Right lobe of liver (tissue), 6 donors: ENCODE results near the gene NUP58. TPM values are rescaled to one million over a fixed set of nuclear protein-coding genes. Genes with fewer than 3 reads are reported as not detected.

Experiments
- ATAC-seq, 4 donors: fragments of 200-7000 bp; cut with Tn5 transposase; one replicate each; pipeline ENCODE4 v1.9.1; 2020; ENCODE audit warnings: mild to moderate bottlenecking in 4 of 4, moderate library complexity in 4 of 4
- DNase-seq, 3 donors: peaks; one replicate each; pipeline ENCODE4 v3.0.0-alpha.2; 2020
- H3K27ac ChIP-seq, 3 donors: fragments of 200-600 bp; one replicate each; pipeline ENCODE4 v1.8.0; 2022
- H3K27me3 ChIP-seq, 2 donors: fragments of 200-600 bp; one replicate each; pipeline ENCODE4 v1.8.0; 2022
- H3K36me3 ChIP-seq, 4 donors: fragments of 200-600 bp; sonication (generic) in 1 of 4; one replicate each; pipeline versions ENCODE4 v1.5.1 to v1.8.0; 2017 to 2022; ENCODE audit warnings: control low read depth in 1 of 4
- H3K4me1 ChIP-seq, 4 donors: fragments of 200-600 bp; sonication (generic) in 1 of 4; one replicate each; pipeline versions ENCODE4 v1.5.1 to v1.8.0; 2017 to 2022; ENCODE audit warnings: control low read depth in 1 of 4
- H3K4me3 ChIP-seq, 3 donors: fragments of 200-600 bp; one replicate each; pipeline ENCODE4 v1.8.0; 2022
- H3K9me3 ChIP-seq, 4 donors: fragments of 200-600 bp; sonication (generic) in 1 of 4; one replicate each; pipeline versions ENCODE4 v1.5.1 to v1.8.0; 2017 to 2022; ENCODE audit warnings: control low read depth in 1 of 4
- CTCF ChIP-seq, 4 donors: fragments of 200-600 bp in 3 of 4; fragments of 450-650 bp in 1 of 4; IDR thresholded peaks; one replicate each; pipeline versions ENCODE4 v1.5.1 to v1.8.0; 2016 to 2022; ENCODE audit warnings: antibody characterized with exemption in 4 of 4, mild to moderate bottlenecking in 2 of 4
- POLR2A ChIP-seq: fragments of 450-650 bp; IDR thresholded peaks from one replicate; pipeline ENCODE4 v1.6.1; 2017; ENCODE audit warnings: antibody characterized with exemption, mild to moderate bottlenecking
- WGBS: methylation state at CpG from one replicate; pipeline ENCODE4 v1.1.6; 2018; ENCODE audit warnings: low coverage, low lambda C conversion rate; ENCODE audit not compliant: insufficient coverage; ENCODE audit errors: missing lambda C conversion rate; 5-methylcytosine and 5-hydroxymethylcytosine counted together
- intact Hi-C, 2 donors: fragments of 100-400 bp; cut with DNase I; formaldehyde crosslinking; loops; one replicate each; pipeline versions ENCODE4 v1.11.2 to v1.14.1; 2022
- total RNA-seq, 6 experiments: library from RNA; depleted of rRNA in 2 of 6; stranded (reverse); fragments of >200 nt in 2 of 6; fragmentation: NEBNext Ultra II Directional in 3 of 6; extraction: Animal tissue kit (Norgen Biotek cat#: 25700) in 3 of 6; gene quantifications; one replicate each; pipeline versions ENCODE4 v1.1.0 to v1.2.4, GENCODE V29; 2016 to 2023
- donor health status: DM: no; HTN: yes; CAD: no.
- donor health status: DM: no; HTN: no; CAD: no.
- donor health status: DM: no; HTN: no; CAD: no.
- donor health status: DM: no; HTN: yes; CAD: no.
- donor health status: DM: no; HTN: yes; CAD: no.

The NUP58 gene
- total RNA-seq, 6 experiments from 2014 or later: 11.7 to 33.2 (median 21.6) TPM

GRCh38 chr13:25295228-25295627 is 6.2 kb upstream of the NUP58 start:
- Histone ChIP-seq H3K27me3 (no peaks in the 10 kb centered on the region), H3K36me3 (no peaks in the 10 kb centered on the region), H3K4me1 (no peaks in the 10 kb centered on the region), H3K27ac (no peak overlapping the region), H3K4me3 (no peak overlapping the region), H3K9me3 (no peaks in the 10 kb centered on the region)
- intact Hi-C loops: no loop called here
- ATAC-seq (no peak), DNase-seq (no peak)
- 88% methylated on average over 3 of the region's 3 CpGs for WGBS
- TF ChIP-seq POLR2A (no peak), CTCF (IDR thresholded peaks at IDR 0.05) (no peak)

GRCh38 chr13:25295701-25296100 is 5.7 kb upstream of the NUP58 start:
- Histone ChIP-seq H3K9me3 (no peaks in the 10 kb centered on the region), H3K27me3 (no peaks in the 10 kb centered on the region), H3K27ac (no peak overlapping the region), H3K36me3 (no peaks in the 10 kb centered on the region), H3K4me3 (no peak overlapping the region), H3K4me1 (no peaks in the 10 kb centered on the region)
- no peak for ATAC-seq
- DNase-seq: no peak
- no peak for TF ChIP-seq POLR2A
- intact Hi-C loops: no loop called here
- WGBS: 57% methylated on average over 3 of the region's 3 CpGs

- Histone ChIP-seq H3K4me3 (peak overlapping the region; percentile 82 to 91 (median 89)), H3K4me1 (peaks cover 0 to 17% (median 10%) of the 10 kb centered on the region in 4 donors), H3K27me3 (no peaks in the 10 kb centered on the region), H3K27ac (peak overlapping the region; percentile 59 to 90 (median 80)), H3K9me3 (no peaks in the 10 kb centered on the region), H3K36me3 (no peaks in the 10 kb centered on the region)
- intact Hi-C loops: no loop called here
- WGBS: 32% methylated on average over 8 of the region's 33 CpGs
- DNase-seq (peak; percentile 39 to 63 (median 55)), ATAC-seq (peak; percentile 1 to 20 (median 12))
- no peak for TF ChIP-seq POLR2A
- TF ChIP-seq CTCF (IDR thresholded peaks at IDR 0.05): no peak
Observed at GRCh38 chr13:25300861-25301346, 521 bp upstream of the NUP58 start.

GRCh38 chr13:25302121-25302520 is 696 bp downstream of the NUP58 start:
- peak overlapping the region; percentile 82 to 91 (median 89) for H3K4me3 ChIP-seq
- 1% methylated on average over 7 of the region's 7 CpGs for WGBS
- peak overlapping the region; percentile 59 to 90 (median 80) for H3K27ac ChIP-seq
- H3K27me3 ChIP-seq: no peaks in the 10 kb centered on the region
- intact Hi-C loops: no loop called here
- H3K9me3 ChIP-seq: no peaks in the 10 kb centered on the region
- no peak for DNase-seq
- H3K4me1 ChIP-seq: peaks cover 0 to 23% (median 11%) of the 10 kb centered on the region in 4 donors
- no peak for ATAC-seq
- TF ChIP-seq POLR2A (no peak), CTCF (IDR thresholded peaks at IDR 0.05) (no peak)
- no peaks in the 10 kb centered on the region for H3K36me3 ChIP-seq

GRCh38 chr13:25306671-25307464 is 5.4 kb downstream of the NUP58 start:
- Histone ChIP-seq H3K36me3 (peaks cover 0 to 18% (median 7%) of the 10 kb centered on the region in 4 donors), H3K4me3 (no peak overlapping the region), H3K4me1 (peaks cover 0 to 23% (median 11%) of the 10 kb centered on the region in 4 donors), H3K9me3 (no peaks in the 10 kb centered on the region), H3K27ac (no peak overlapping the region), H3K27me3 (no peaks in the 10 kb centered on the region)
- TF ChIP-seq POLR2A (no peak), CTCF (IDR thresholded peaks at IDR 0.05) (no peak)
- 61% methylated on average over 6 of the region's 7 CpGs for WGBS
- DNase-seq (no peak), ATAC-seq (peak in 2 of 4 donors; percentile 25 to 39)
- intact Hi-C loops: no loop called here
